Kidney (tissue), 14 donors: Measurements from ENCODE around the gene SYNGR2. TPM values are rescaled to one million over a fixed set of nuclear protein-coding genes. Genes with fewer than 3 reads are reported as not detected.

Experiments
- DNase-seq, 5 donors: peaks; one replicate each; pipeline ENCODE4 v3.0.0-alpha.2; 2013 to 2020
- FAIRE-seq: peaks from 2 replicates; lab custom pipeline; 2012; peaks lifted over from hg19 to GRCh38; lab: Jason Lieb, UNC
- H3K27ac ChIP-seq, 2 donors: one replicate each; pipeline ENCODE4 v1.7.0; 2013; ENCODE audit warnings: low read depth in 2 of 2, low read length in 2 of 2, inconsistent platforms in 1 of 2
- H3K27me3 ChIP-seq: one replicate; pipeline ENCODE4 v1.7.1; 2013; ENCODE audit warnings: low read length, inconsistent platforms; ENCODE audit not compliant: control insufficient read depth, insufficient read depth
- H3K36me3 ChIP-seq, 3 donors: one replicate each; pipeline versions ENCODE4 v1.7.0 to v1.7.1; 2013; ENCODE audit warnings: low read length in 3 of 3, control low read depth in 1 of 3, inconsistent platforms in 1 of 3; ENCODE audit not compliant: insufficient read depth in 3 of 3, control insufficient read depth in 2 of 3
- H3K4me1 ChIP-seq, 3 donors: one replicate each; pipeline versions ENCODE4 v1.7.0 to v1.7.1; 2013; ENCODE audit warnings: low read length in 3 of 3, inconsistent platforms in 1 of 3, low read depth in 1 of 3; ENCODE audit not compliant: control insufficient read depth in 2 of 3, insufficient read depth in 2 of 3
- H3K4me3 ChIP-seq, 3 donors: one replicate each; pipeline versions ENCODE4 v1.7.0 to v1.8.1; 2013; ENCODE audit warnings: low read length in 3 of 3, control low read depth in 1 of 3, inconsistent platforms in 1 of 3
- H3K9ac ChIP-seq, 3 donors: one replicate each; pipeline versions ENCODE4 v1.7.0 to v1.7.1; 2013; ENCODE audit warnings: low read length in 3 of 3, control low read depth in 1 of 3, inconsistent platforms in 1 of 3
- H3K9me3 ChIP-seq, 3 donors: one replicate each; pipeline versions ENCODE4 v1.7.0 to v1.7.1; 2013; ENCODE audit warnings: low read length in 3 of 3, control low read depth in 1 of 3, inconsistent platforms in 1 of 3; ENCODE audit not compliant: control insufficient read depth in 2 of 3, insufficient read depth in 1 of 3
- CTCF ChIP-seq: IDR thresholded peaks from 3 replicates; pipeline ENCODE4 v1.5.1; 2012; ENCODE audit warnings: mild to moderate bottlenecking, moderate library complexity, borderline replicate concordance; ENCODE audit not compliant: insufficient read depth; ENCODE audit errors: extremely low read depth
- intact Hi-C: fragments of 100-400 bp; cut with DNase I; formaldehyde crosslinking; loops from one replicate; pipeline ENCODE4 v1.11.1; 2022
- polyA plus RNA-seq: library from polyadenylated mRNA; stranded (reverse); fragments of 350-450 nt; fragmentation: Illumina TruSeq; extraction: RNeasy Lipid Tissue Mini Kit (QIAGEN cat#74804); gene quantifications from one replicate; pipeline ENCODE4 v1.2.3, GENCODE V29; 2014; ENCODE audit warnings: low read depth, low replicate concordance; ENCODE audit not compliant: insufficient read depth
- total RNA-seq: library from RNA; stranded (reverse); fragmentation: NEBNext Ultra II Directional; extraction: Animal tissue kit (Norgen Biotek cat#: 25700); gene quantifications from one replicate; pipeline ENCODE4 v1.2.1, GENCODE V29; 2021
- donor health status: control.
- donor health status: control.
- donor health status: control.
- donor health status: control.
- donor health status: control.
- donor health status: DM: yes; HTN: yes; CAD: no.
- donor health status: Normal renal cell carcinoma (clear cell type).

Gene SYNGR2
- total and polyA plus RNA-seq, 2 donors from 2014 or later = 149 to 165 TPM

GRCh38 chr17:78143214-78144146 lies 24.9 kb upstream of the SYNGR2 start:
- Histone ChIP-seq H3K36me3 (no peaks in the 10 kb centered on the region), H3K4me1 (peaks cover 0 to 32% (median 25%) of the 10 kb centered on the region in 3 donors), H3K27ac (peak overlapping the region; percentile 76 to 87), H3K4me3 (no peak overlapping the region), H3K9me3 (no peaks in the 10 kb centered on the region), H3K9ac (peak overlapping the region in 1 of 3 donors; percentile 51), H3K27me3 (no peaks in the 10 kb centered on the region)
- TF ChIP-seq CTCF = no peak
- intact Hi-C loops = no loop called here
- FAIRE-seq = no peak
- peak in 1 of 5 donors; percentile 53 for DNase-seq

- Histone ChIP-seq H3K9ac (peak overlapping the region in 1 of 3 donors; percentile 55), H3K27ac (peak overlapping the region; percentile 76 to 87), H3K9me3 (no peaks in the 10 kb centered on the region), H3K4me1 (peaks cover 0 to 36% (median 25%) of the 10 kb centered on the region in 3 donors), H3K4me3 (no peak overlapping the region), H3K27me3 (no peaks in the 10 kb centered on the region), H3K36me3 (no peaks in the 10 kb centered on the region)
- FAIRE-seq (no peak), DNase-seq (peak; percentile 68 to 94 (median 82))
- intact Hi-C loops = no loop called here
- no peak for TF ChIP-seq CTCF
Observed at GRCh38 chr17:78144147-78144719, 24.1 kb upstream of the SYNGR2 start.

- Histone ChIP-seq H3K9ac (peak overlapping the region in 2 of 3 donors; percentile 12 to 55), H3K4me1 (peaks cover 0 to 36% (median 25%) of the 10 kb centered on the region in 3 donors), H3K36me3 (no peaks in the 10 kb centered on the region), H3K9me3 (no peaks in the 10 kb centered on the region), H3K27ac (peak overlapping the region; percentile 76 to 87), H3K27me3 (no peaks in the 10 kb centered on the region), H3K4me3 (no peak overlapping the region)
- DNase-seq (peak in 3 of 5 donors; percentile 58 to 93 (median 65)), FAIRE-seq (no peak)
- TF ChIP-seq CTCF = no peak
- intact Hi-C loops = no loop called here
Observed at GRCh38 chr17:78144736-78145641, 23.4 kb upstream of the SYNGR2 start.
